ENCODE measurements around the gene NHSL1.

The NHSL1 gene

DNA sequence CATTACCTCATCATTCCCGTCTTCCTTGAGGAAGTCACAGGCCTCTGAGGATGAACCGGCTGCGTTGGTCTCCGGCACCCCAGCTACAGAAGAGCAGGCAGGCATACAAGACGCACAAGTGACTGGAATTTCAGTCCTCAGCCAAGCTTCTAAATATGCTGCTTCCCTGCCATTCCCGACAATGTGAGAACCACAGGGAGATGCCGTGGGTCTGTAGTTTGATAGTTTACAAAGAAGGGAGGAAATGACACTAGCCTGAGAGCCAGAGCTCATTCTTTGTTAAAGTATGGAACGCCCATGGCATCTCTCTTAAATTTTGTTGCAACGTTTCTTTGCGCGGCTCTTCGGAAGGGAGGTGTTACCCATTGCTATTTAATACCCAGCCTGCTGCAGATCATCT is 69.5 kb downstream of the NHSL1 start:
- ATAC-seq: no peak; the same call in 2 of the 3 replicates
- TF ChIP-seq TOX (CRISPR knock-in tag; IDR thresholded peaks at IDR 0.05; ENCODE audit: borderline replicate concordance) (no peak), ZNF8 (CRISPR knock-in tag; IDR thresholded peaks at IDR 0.05) (no peak), ZFP3 (CRISPR knock-in tag; IDR thresholded peaks at IDR 0.05) (no peak), RARB (CRISPR knock-in tag; IDR thresholded peaks at IDR 0.05) (no peak), ZFP30 (CRISPR knock-in tag; IDR thresholded peaks at IDR 0.05) (no peak), SNAI2 (CRISPR knock-in tag; IDR thresholded peaks at IDR 0.05) (no peak), ZNF70 (CRISPR knock-in tag; IDR thresholded peaks at IDR 0.05) (no peak), TCF4 (CRISPR knock-in tag; IDR thresholded peaks at IDR 0.05; ENCODE audit: borderline replicate concordance) (no peak), ISL1 (CRISPR knock-in tag; IDR thresholded peaks at IDR 0.05) (no peak)

DNA sequence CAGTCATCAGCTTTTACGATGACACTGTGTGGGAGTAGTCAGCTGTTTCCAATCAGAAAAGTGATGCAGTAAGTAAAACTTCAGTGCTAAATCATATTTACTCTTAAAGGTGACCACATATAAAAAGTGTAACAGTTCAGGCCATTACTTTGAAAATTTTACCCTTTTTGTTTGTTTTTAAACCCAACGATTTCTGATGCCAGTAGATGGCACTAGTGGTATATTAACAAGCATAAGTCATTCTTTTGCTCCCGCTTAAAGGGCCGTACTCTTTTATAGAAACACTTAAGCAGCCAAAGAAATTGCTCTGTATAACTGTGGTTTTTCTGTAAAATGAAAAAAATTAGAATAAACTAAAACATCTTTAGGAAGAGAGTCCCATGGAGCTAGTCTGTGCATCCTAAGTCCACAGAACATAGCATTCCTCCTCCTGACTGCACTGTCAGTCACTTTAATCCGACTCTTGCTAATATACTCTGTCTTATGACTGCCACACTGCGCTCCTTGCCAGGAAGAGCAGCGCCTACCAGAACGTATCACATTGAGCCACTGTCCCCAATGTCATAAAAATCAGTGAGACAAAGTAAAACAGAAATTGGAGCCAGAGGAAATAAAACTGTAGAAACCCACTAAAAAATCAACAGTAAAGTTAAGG is 70.2 kb downstream of the NHSL1 start:
- no peak for TF ChIP-seq ZFP3 (CRISPR knock-in tag; IDR thresholded peaks at IDR 0.05)
- TF ChIP-seq BACH2 (CRISPR knock-in tag; IDR thresholded peaks at IDR 0.05; ENCODE audit: borderline replicate concordance): no peak
- no peak for TF ChIP-seq ISL1 (CRISPR knock-in tag; IDR thresholded peaks at IDR 0.05)
- TF ChIP-seq ZFP30 (CRISPR knock-in tag; IDR thresholded peaks at IDR 0.05): no peak
- no peak for TF ChIP-seq TCF4 (CRISPR knock-in tag; IDR thresholded peaks at IDR 0.05; ENCODE audit: borderline replicate concordance)
- no peak for TF ChIP-seq PPARA (CRISPR knock-in tag; IDR thresholded peaks at IDR 0.05; ENCODE audit: borderline replicate concordance)
- TF ChIP-seq, protein P1, sequence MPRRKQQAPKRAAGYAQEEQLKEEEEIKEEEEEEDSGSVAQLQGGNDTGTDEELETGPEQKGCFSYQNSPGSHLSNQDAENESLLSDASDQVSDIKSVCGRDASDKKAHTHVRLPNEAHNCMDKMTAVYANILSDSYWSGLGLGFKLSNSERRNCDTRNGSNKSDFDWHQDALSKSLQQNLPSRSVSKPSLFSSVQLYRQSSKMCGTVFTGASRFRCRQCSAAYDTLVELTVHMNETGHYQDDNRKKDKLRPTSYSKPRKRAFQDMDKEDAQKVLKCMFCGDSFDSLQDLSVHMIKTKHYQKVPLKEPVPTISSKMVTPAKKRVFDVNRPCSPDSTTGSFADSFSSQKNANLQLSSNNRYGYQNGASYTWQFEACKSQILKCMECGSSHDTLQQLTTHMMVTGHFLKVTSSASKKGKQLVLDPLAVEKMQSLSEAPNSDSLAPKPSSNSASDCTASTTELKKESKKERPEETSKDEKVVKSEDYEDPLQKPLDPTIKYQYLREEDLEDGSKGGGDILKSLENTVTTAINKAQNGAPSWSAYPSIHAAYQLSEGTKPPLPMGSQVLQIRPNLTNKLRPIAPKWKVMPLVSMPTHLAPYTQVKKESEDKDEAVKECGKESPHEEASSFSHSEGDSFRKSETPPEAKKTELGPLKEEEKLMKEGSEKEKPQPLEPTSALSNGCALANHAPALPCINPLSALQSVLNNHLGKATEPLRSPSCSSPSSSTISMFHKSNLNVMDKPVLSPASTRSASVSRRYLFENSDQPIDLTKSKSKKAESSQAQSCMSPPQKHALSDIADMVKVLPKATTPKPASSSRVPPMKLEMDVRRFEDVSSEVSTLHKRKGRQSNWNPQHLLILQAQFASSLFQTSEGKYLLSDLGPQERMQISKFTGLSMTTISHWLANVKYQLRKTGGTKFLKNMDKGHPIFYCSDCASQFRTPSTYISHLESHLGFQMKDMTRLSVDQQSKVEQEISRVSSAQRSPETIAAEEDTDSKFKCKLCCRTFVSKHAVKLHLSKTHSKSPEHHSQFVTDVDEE (CRISPR knock-in tag; IDR thresholded peaks at IDR 0.05): no peak
- TF ChIP-seq, protein P2, sequence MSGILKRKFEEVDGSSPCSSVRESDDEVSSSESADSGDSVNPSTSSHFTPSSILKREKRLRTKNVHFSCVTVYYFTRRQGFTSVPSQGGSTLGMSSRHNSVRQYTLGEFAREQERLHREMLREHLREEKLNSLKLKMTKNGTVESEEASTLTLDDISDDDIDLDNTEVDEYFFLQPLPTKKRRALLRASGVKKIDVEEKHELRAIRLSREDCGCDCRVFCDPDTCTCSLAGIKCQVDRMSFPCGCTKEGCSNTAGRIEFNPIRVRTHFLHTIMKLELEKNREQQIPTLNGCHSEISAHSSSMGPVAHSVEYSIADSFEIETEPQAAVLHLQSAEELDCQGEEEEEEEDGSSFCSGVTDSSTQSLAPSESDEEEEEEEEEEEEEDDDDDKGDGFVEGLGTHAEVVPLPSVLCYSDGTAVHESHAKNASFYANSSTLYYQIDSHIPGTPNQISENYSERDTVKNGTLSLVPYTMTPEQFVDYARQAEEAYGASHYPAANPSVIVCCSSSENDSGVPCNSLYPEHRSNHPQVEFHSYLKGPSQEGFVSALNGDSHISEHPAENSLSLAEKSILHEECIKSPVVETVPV (CRISPR knock-in tag; IDR thresholded peaks at IDR 0.05): no peak
- TF ChIP-seq ZNF565 (CRISPR knock-in tag; conservative IDR thresholded peaks at IDR 0.05; ENCODE audit: low read depth): no peak
- no peak for TF ChIP-seq ZC3H10 (CRISPR knock-in tag; IDR thresholded peaks at IDR 0.05)
- TF ChIP-seq, protein P3, sequence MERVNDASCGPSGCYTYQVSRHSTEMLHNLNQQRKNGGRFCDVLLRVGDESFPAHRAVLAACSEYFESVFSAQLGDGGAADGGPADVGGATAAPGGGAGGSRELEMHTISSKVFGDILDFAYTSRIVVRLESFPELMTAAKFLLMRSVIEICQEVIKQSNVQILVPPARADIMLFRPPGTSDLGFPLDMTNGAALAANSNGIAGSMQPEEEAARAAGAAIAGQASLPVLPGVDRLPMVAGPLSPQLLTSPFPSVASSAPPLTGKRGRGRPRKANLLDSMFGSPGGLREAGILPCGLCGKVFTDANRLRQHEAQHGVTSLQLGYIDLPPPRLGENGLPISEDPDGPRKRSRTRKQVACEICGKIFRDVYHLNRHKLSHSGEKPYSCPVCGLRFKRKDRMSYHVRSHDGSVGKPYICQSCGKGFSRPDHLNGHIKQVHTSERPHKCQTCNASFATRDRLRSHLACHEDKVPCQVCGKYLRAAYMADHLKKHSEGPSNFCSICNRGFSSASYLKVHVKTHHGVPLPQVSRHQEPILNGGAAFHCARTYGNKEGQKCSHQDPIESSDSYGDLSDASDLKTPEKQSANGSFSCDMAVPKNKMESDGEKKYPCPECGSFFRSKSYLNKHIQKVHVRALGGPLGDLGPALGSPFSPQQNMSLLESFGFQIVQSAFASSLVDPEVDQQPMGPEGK (CRISPR knock-in tag; IDR thresholded peaks at IDR 0.05; ENCODE audit: borderline replicate concordance): no peak
- no peak for TF ChIP-seq ZNF70 (CRISPR knock-in tag; IDR thresholded peaks at IDR 0.05)
- TF ChIP-seq ESRRG (CRISPR knock-in tag; IDR thresholded peaks at IDR 0.05): no peak
- TF ChIP-seq ZNF8 (CRISPR knock-in tag; IDR thresholded peaks at IDR 0.05): no peak
- ATAC-seq: peak; percentile 75

DNA sequence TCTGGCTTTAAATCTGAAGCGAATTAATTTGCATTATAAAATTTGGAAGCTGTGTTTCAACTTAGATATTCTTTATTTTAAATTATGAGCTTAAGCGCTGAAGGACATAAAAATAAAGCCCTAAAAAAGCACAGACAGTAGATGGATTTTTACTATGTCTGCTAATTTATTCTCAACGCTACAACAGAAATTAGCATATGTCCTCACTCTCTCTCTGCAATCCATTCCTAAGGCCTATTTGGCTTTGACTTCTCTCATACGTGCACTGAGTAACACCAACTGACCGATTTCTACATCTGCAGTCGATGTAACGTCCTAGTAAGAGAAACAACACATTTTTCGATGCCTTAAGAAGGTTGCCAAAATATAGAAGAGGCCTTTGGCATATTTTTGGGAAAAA is 71.6 kb downstream of the NHSL1 start:
- TF ChIP-seq ISL1 (CRISPR knock-in tag; IDR thresholded peaks at IDR 0.05) (no peak), PPARA (CRISPR knock-in tag; IDR thresholded peaks at IDR 0.05; ENCODE audit: borderline replicate concordance) (no peak), ZNF70 (CRISPR knock-in tag; IDR thresholded peaks at IDR 0.05) (no peak), BACH2 (CRISPR knock-in tag; IDR thresholded peaks at IDR 0.05; ENCODE audit: borderline replicate concordance) (no peak), CSDC2 (CRISPR knock-in tag; IDR thresholded peaks at IDR 0.05) (no peak), ARNTL (CRISPR knock-in tag; IDR thresholded peaks at IDR 0.05; ENCODE audit: borderline replicate concordance, low read depth) (no peak), ZNF565 (CRISPR knock-in tag; conservative IDR thresholded peaks at IDR 0.05; ENCODE audit: low read depth) (no peak), GLIS3 (CRISPR knock-in tag; IDR thresholded peaks at IDR 0.05) (no peak), ZFP30 (CRISPR knock-in tag; IDR thresholded peaks at IDR 0.05) (no peak), ZNF8 (CRISPR knock-in tag; IDR thresholded peaks at IDR 0.05) (no peak), SNAI2 (CRISPR knock-in tag; IDR thresholded peaks at IDR 0.05) (no peak)
- TF ChIP-seq, protein P2 (CRISPR knock-in tag; IDR thresholded peaks at IDR 0.05): no peak
- TF ChIP-seq, protein P1 (CRISPR knock-in tag; IDR thresholded peaks at IDR 0.05): no peak
- TF ChIP-seq, protein P3 (CRISPR knock-in tag; IDR thresholded peaks at IDR 0.05; ENCODE audit: borderline replicate concordance): no peak
- TF ChIP-seq, protein P4, sequence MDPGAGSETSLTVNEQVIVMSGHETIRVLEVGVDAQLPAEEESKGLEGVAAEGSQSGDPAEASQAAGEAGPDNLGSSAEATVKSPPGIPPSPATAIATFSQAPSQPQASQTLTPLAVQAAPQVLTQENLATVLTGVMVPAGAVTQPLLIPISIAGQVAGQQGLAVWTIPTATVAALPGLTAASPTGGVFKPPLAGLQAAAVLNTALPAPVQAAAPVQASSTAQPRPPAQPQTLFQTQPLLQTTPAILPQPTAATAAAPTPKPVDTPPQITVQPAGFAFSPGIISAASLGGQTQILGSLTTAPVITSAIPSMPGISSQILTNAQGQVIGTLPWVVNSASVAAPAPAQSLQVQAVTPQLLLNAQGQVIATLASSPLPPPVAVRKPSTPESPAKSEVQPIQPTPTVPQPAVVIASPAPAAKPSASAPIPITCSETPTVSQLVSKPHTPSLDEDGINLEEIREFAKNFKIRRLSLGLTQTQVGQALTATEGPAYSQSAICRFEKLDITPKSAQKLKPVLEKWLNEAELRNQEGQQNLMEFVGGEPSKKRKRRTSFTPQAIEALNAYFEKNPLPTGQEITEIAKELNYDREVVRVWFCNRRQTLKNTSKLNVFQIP (CRISPR knock-in tag; IDR thresholded peaks at IDR 0.05; ENCODE audit: borderline replicate concordance, low read depth): no peak
- ATAC-seq: no peak

All from SK-N-SH treated with all-trans-retinoic acid at 6 μM for 48 hours (cell line).